Mononuclear cell (primary cell): Measurements from ENCODE around the gene SP9. TPM values are rescaled to one million over a fixed set of nuclear protein-coding genes. Genes with fewer than 3 reads are reported as not detected.
"Not testable (repeated sequence)": the region's sequence is repeated elsewhere in the genome, so short reads cannot be mapped to it uniquely, and the experiment has no call there.

Experiments used
- H3K27me3 ChIP-seq: 2 replicates; pipeline ENCODE4 v1.6.0; 2011; ENCODE audit warnings: low read length, control low read depth; ENCODE audit not compliant: insufficient read depth
- H3K4me1 ChIP-seq: 2 replicates; pipeline ENCODE4 v1.5.1; 2011; ENCODE audit warnings: mild to moderate bottlenecking, low read length, control low read depth; ENCODE audit not compliant: insufficient read depth
- H3K4me3 ChIP-seq: 2 replicates; pipeline ENCODE4 v1.5.1; 2011; ENCODE audit warnings: mild to moderate bottlenecking, low read length, moderate library complexity
- H3K9me3 ChIP-seq: 2 replicates; pipeline ENCODE4 v1.5.1; 2011; ENCODE audit warnings: low read depth, mild to moderate bottlenecking, control low read depth, low read length
- total RNA-seq: library from RNA; depleted of rRNA; stranded (reverse); fragments of >200 nt; gene quantifications from one replicate; pipeline ENCODE4 v1.2.3, GENCODE V29; 2012

The SP9 gene
- total RNA-seq, 1 donor: not detected

DNA sequence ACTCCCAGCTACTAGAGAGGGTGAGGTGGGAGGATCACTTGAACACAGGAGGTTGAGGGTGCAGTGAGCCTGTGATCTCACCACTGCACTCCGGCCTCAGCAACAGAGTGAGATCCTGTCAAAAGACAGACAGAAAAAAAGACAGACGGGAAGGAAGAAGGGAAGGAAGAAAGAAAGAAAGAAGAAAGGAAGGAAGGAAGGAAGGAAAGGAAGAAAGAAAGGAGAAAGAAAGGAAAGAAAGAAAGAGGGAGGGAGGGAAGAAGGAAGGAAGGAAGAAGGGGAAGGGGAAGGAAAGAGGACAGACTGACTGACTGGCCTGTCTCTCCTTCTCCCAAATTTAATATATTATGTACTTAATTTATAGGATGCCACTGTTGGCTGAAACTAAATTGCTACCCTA is 21.6 kb downstream of the SP9 start:
- no peaks in the 10 kb centered on the region for H3K9me3 ChIP-seq
- H3K4me3 ChIP-seq: no peak overlapping the region

GRCh38 chr2:174359663-174360062 is 24.9 kb downstream of the SP9 start:
- H3K4me1 ChIP-seq, H3K4me3 ChIP-seq, H3K9me3 ChIP-seq, H3K27me3 ChIP-seq: not testable (repeated sequence)

More for the DNA sequence above, 21.6 kb downstream of the SP9 start:
- Histone ChIP-seq H3K27me3 (no peaks in the 10 kb centered on the region), H3K4me1 (no peaks in the 10 kb centered on the region)

GRCh38 chr2:174362949-174363348 is 28.2 kb downstream of the SP9 start:
- Histone ChIP-seq H3K4me1 (no peaks in the 10 kb centered on the region), H3K9me3 (no peaks in the 10 kb centered on the region), H3K4me3 (no peak overlapping the region), H3K27me3 (no peaks in the 10 kb centered on the region)

DNA sequence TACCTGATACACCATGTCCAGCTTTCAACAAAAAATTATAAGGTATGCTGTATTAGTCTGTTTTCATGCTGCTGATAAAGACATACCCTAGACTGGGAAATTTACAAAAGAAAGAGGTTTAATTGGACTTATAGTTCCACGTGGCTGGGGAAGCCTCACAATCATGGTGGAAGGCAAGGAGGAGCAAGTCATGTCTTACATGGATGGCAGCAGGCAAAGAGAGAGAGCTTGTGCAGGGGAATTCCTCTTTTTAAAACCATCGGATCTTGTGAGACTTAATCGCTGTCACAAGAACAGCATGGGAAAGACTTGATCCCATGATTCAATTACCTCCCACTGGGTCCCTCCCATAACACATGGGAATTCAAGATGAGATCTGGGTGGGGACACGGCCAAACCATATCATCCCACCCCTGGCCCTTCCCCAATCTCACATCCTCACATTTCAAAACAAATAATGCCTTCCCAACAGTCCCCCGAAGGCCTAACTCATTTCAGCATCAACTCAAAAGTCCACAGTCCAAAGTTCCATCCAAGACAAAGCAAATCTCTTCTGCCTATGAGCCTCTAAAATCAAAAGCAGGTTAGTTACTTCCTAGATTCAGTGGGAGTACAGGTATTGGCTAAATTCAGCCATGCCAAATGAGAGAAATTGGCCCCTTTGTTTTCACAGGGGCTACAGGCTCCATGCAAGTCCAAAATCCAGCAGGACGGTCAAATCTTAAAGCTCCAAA is 28.9 kb downstream of the SP9 start:
- not testable (repeated sequence) for H3K4me1 ChIP-seq, H3K4me3 ChIP-seq, H3K27me3 ChIP-seq, H3K9me3 ChIP-seq

- Histone ChIP-seq H3K4me3 (no peak overlapping the region), H3K9me3 (no peaks in the 10 kb centered on the region), H3K4me1 (no peaks in the 10 kb centered on the region), H3K27me3 (no peaks in the 10 kb centered on the region)
These were observed 29.9 kb downstream of the SP9 start for GRCh38 chr2:174364628-174365027.

- Histone ChIP-seq H3K9me3 (no peaks in the 10 kb centered on the region), H3K27me3 (no peaks in the 10 kb centered on the region), H3K4me1 (no peaks in the 10 kb centered on the region)
These were observed 30.8 kb downstream of the SP9 start for GRCh38 chr2:174365571-174365970.

GRCh38 chr2:174368691-174369090 is 33.9 kb downstream of the SP9 start:
- Histone ChIP-seq H3K4me1 (no peaks in the 10 kb centered on the region), H3K9me3 (no peaks in the 10 kb centered on the region), H3K4me3 (no peak overlapping the region), H3K27me3 (no peaks in the 10 kb centered on the region)

More at GRCh38 chr2:174365571-174365970, 30.8 kb downstream of the SP9 start:
- H3K4me3 ChIP-seq: no peak overlapping the region

- Histone ChIP-seq H3K4me1 (no peaks in the 10 kb centered on the region), H3K27me3 (no peaks in the 10 kb centered on the region), H3K4me3 (no peak overlapping the region), H3K9me3 (no peaks in the 10 kb centered on the region)
These were observed 42.2 kb downstream of the SP9 start for GRCh38 chr2:174376967-174377366.

DNA sequence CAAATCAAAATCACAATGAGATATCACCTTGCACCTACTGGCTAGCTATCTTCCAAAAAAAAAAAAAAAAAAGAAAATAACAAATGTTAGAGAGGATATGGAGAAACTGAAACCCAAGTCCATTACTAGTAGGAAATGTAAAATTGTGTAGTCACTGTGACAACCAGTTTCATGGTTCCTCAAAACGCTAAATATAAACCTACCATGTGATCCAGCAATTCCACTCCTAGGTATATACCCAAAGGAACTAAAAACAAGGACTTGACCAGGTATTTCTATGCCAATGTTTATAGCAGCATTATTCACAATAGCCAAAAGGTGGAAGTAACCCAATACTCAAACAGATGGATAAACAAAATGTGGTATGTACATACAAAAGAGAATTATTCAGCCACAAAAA is 49.0 kb downstream of the SP9 start:
- H3K9me3 ChIP-seq: no peaks in the 10 kb centered on the region
- H3K4me1 ChIP-seq: peaks cover 12% of the 10 kb centered on the region
- H3K27me3 ChIP-seq: no peaks in the 10 kb centered on the region
- no peak overlapping the region for H3K4me3 ChIP-seq

DNA sequence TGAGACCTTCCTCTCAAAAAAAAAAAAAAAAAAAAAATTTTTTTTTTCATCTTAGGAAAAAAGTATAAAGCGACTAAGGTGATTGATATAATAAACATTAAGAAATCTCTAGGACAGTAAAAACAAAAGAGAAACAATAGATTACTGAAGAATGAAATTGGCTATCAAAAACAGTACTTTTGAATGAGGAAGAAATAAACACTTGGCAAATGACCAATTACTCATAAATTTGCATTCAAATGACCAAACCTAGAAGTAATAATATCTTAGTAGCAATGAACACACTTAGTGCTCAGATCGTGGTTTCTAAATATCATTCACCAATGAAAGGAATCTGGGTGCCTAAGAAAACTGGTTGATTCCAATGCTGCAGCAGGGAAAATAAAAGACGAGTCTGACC is 50.4 kb downstream of the SP9 start:
- Histone ChIP-seq H3K4me1 (peaks cover 15% of the 10 kb centered on the region), H3K4me3 (no peak overlapping the region), H3K9me3 (no peaks in the 10 kb centered on the region), H3K27me3 (no peaks in the 10 kb centered on the region)

Other genes starting within 250 kb of the SP9 start
- gene OLA1, start 86.4 kb upstream of the SP9 start, total RNA-seq: 59.9 TPM
- 8.5 TPM for gene SCRN3, start 60.8 kb downstream of the SP9 start, total RNA-seq
- gene GPR155, start 152.1 kb downstream of the SP9 start, total RNA-seq: 12.9 TPM